Measurements from ENCODE around the gene KLF3.
"Not testable (repeated sequence)": the region's sequence is repeated elsewhere in the genome, so short reads cannot be mapped to it uniquely, and the experiment has no call there.

KLF3 gene

DNA sequence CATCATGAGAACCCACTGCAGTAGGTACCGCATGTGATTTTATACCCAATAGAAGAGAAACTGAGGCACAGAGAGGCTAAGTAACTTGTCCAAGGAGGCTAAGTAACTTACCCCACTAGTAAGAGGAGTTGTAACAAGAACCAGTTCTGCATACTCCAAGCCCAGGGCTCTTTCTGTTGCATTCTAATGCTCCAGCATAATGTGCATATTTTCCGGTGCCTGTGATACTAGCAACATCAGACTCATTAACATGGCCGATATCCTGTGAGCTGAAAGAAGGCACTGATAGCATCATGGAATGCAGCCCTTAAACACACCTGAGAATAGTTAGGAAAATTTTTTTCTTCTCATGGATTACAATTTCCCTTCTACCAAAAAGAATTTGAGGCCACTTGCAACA is 39.7 kb upstream of the KLF3 start:
- no peak overlapping the region for H2BK5ac ChIP-seq (ENCODE audit: low read length)
- H3K79me1 ChIP-seq (ENCODE audit: low read length), result no peaks in the 10 kb centered on the region
- H3K4me3 ChIP-seq (ENCODE audit: low read length), result no peak overlapping the region
- H3K4ac ChIP-seq (ENCODE audit: low read depth, low read length), result no peak overlapping the region
- no peaks in the 10 kb centered on the region for H3K4me1 ChIP-seq (ENCODE audit: control insufficient read depth, low read depth, low read length)
- no peak overlapping the region for H4K8ac ChIP-seq (ENCODE audit: low read depth, low read length)
- H3K4me2 ChIP-seq (ENCODE audit: low read length), result no peak overlapping the region
- no peak overlapping the region for H2BK120ac ChIP-seq (ENCODE audit: low read depth, low read length)
- H4K5ac ChIP-seq (ENCODE audit: low read length), result no peak overlapping the region
- no peak overlapping the region for H2AK5ac ChIP-seq (ENCODE audit: low read length)
- WGBS (ENCODE audit: extremely low coverage, insufficient coverage, low lambda C conversion rate), result no CpG with 5 or more reads among the region's 3 CpGs
- H3K9ac ChIP-seq (ENCODE audit: low read length), result no peak overlapping the region
- H3K23ac ChIP-seq (ENCODE audit: low read length), result no peak overlapping the region
- H3K79me2 ChIP-seq (ENCODE audit: control insufficient read depth, insufficient read depth, low read length), result no peaks in the 10 kb centered on the region
- H3K36me3 ChIP-seq (ENCODE audit: control insufficient read depth, insufficient read depth, low read length), result no peaks in the 10 kb centered on the region
- H2BK15ac ChIP-seq (replicated peaks; ENCODE audit: low read depth), result no peak overlapping the region
- H3K27me3 ChIP-seq (ENCODE audit: insufficient read depth, low read length, poor library complexity), result no peaks in the 10 kb centered on the region
- H3K18ac ChIP-seq (ENCODE audit: low read length), result no peak overlapping the region
- no peak overlapping the region for H3K56ac ChIP-seq (ENCODE audit: low read length)
- DNase-seq, result no peak
- no peak overlapping the region for H3K27ac ChIP-seq (ENCODE audit: low read depth, low read length)

DNA sequence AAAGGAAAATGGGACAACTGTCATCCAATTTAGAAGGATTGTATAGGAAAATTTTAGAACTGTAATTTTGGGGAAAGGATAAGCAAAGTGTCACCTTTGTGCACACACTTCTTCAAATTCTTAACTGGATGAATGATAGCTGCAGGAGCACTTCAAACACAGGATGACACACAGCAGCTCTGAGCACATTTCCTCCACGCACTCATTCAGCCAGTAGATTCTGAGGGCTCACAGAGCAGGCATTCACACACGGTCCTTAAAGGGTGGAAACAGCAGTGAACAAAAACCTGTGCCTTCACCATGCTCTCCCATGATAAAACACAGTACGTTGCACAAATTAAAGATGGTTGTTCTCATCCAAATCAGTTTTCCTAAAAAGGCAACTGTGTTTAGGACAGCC is 38.5 kb upstream of the KLF3 start:
- no peak overlapping the region for H3K18ac ChIP-seq (ENCODE audit: low read length)
- no peak overlapping the region for H3K4me2 ChIP-seq (ENCODE audit: low read length)
- H2BK120ac ChIP-seq (ENCODE audit: low read depth, low read length), result no peak overlapping the region
- H3K4me3 ChIP-seq (ENCODE audit: low read length), result no peak overlapping the region
- H3K27ac ChIP-seq (ENCODE audit: low read depth, low read length), result no peak overlapping the region
- no peak overlapping the region for H3K9ac ChIP-seq (ENCODE audit: low read length)
- DNase-seq, result no peak
- H3K36me3 ChIP-seq (ENCODE audit: control insufficient read depth, insufficient read depth, low read length), result no peaks in the 10 kb centered on the region
- no peaks in the 10 kb centered on the region for H3K79me1 ChIP-seq (ENCODE audit: low read length)
- no peak overlapping the region for H3K23ac ChIP-seq (ENCODE audit: low read length)
- H3K79me2 ChIP-seq (ENCODE audit: control insufficient read depth, insufficient read depth, low read length), result no peaks in the 10 kb centered on the region
- no CpG with 5 or more reads among the region's 3 CpGs for WGBS (ENCODE audit: extremely low coverage, insufficient coverage, low lambda C conversion rate)
- no peak overlapping the region for H2BK5ac ChIP-seq (ENCODE audit: low read length)
- no peak overlapping the region for H2AK5ac ChIP-seq (ENCODE audit: low read length)
- H3K4ac ChIP-seq (ENCODE audit: low read depth, low read length), result no peak overlapping the region
- no peaks in the 10 kb centered on the region for H3K27me3 ChIP-seq (ENCODE audit: insufficient read depth, low read length, poor library complexity)
- H4K5ac ChIP-seq (ENCODE audit: low read length), result no peak overlapping the region
- no peak overlapping the region for H4K8ac ChIP-seq (ENCODE audit: low read depth, low read length)
- H3K4me1 ChIP-seq (ENCODE audit: control insufficient read depth, low read depth, low read length), result no peaks in the 10 kb centered on the region
- no peak overlapping the region for H2BK15ac ChIP-seq (replicated peaks; ENCODE audit: low read depth)
- H3K56ac ChIP-seq (ENCODE audit: low read length), result no peak overlapping the region

DNA sequence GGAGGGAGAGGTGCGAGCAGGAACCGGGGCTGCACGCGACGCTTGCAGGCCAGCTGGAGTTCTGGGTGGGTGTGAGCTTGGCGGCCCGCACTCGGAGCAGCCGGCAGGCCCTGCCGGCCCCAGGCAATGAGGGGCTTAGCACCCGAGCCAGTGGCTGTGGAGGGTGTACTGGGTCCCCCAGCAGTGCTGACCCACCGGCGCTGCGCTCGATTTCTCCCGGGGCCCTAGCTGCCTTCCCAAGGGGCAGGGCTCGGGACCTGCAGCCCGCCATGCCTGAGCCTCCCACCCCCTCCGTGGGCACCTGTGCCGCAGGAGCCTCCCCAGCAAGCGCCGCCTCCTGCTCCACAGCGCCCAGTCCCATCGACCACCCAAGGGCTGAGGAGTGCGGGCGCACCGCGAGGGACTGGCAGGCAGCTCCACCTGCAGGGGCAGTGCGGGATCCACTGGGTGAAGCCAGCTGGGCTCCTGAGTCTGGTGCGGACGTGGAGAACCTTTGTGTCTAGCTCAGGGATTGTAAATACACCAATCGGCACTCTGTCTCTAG is 37.0 kb upstream of the KLF3 start:
- not testable (repeated sequence) for H3K18ac ChIP-seq (ENCODE audit: low read length); H2BK120ac ChIP-seq (ENCODE audit: low read depth, low read length); H3K79me2 ChIP-seq (ENCODE audit: control insufficient read depth, insufficient read depth, low read length); H3K56ac ChIP-seq (ENCODE audit: low read length); H2AK5ac ChIP-seq (ENCODE audit: low read length); H3K27ac ChIP-seq (ENCODE audit: low read depth, low read length); H3K36me3 ChIP-seq (ENCODE audit: control insufficient read depth, insufficient read depth, low read length); H3K4me3 ChIP-seq (ENCODE audit: low read length); H3K4me1 ChIP-seq (ENCODE audit: control insufficient read depth, low read depth, low read length); H4K5ac ChIP-seq (ENCODE audit: low read length); H3K4ac ChIP-seq (ENCODE audit: low read depth, low read length); H3K4me2 ChIP-seq (ENCODE audit: low read length); H3K27me3 ChIP-seq (ENCODE audit: insufficient read depth, low read length, poor library complexity); H3K23ac ChIP-seq (ENCODE audit: low read length); H2BK5ac ChIP-seq (ENCODE audit: low read length); H3K79me1 ChIP-seq (ENCODE audit: low read length); DNase-seq; H2BK15ac ChIP-seq (replicated peaks; ENCODE audit: low read depth); H4K8ac ChIP-seq (ENCODE audit: low read depth, low read length); H3K9ac ChIP-seq (ENCODE audit: low read length)
- WGBS (ENCODE audit: extremely low coverage, insufficient coverage, low lambda C conversion rate), result no CpG with 5 or more reads among the region's 32 CpGs

DNA sequence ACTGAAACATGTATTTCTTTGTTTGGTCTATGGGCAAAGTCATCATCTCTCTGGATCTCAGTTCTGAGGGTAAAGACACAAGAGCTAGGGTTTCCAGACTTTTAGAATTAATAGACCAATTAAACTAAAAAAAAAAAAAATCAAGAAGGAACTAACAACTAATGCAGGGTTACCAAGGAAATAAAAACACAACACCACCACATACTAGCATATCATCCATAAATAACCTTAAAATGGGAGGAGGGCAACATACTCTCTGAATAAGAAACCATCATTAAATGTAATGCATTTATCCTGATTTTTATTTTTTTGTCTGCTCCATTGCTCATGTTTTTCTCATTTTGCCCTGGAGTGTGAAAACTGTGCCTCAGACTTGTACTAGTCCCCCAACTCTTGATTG is 33.5 kb upstream of the KLF3 start:
- DNase-seq, result no peak
- Histone ChIP-seq H3K79me1 (ENCODE audit: low read length) (no peaks in the 10 kb centered on the region), H3K9ac (ENCODE audit: low read length) (no peak overlapping the region), H3K4ac (ENCODE audit: low read depth, low read length) (no peak overlapping the region), H4K8ac (ENCODE audit: low read depth, low read length) (no peak overlapping the region), H3K18ac (ENCODE audit: low read length) (no peak overlapping the region), H3K79me2 (ENCODE audit: control insufficient read depth, insufficient read depth, low read length) (no peaks in the 10 kb centered on the region), H2BK5ac (ENCODE audit: low read length) (no peak overlapping the region), H3K27me3 (ENCODE audit: insufficient read depth, low read length, poor library complexity) (no peaks in the 10 kb centered on the region), H3K4me2 (ENCODE audit: low read length) (no peak overlapping the region), H4K5ac (ENCODE audit: low read length) (no peak overlapping the region), H3K56ac (ENCODE audit: low read length) (no peak overlapping the region), H2BK120ac (ENCODE audit: low read depth, low read length) (no peak overlapping the region), H2BK15ac (replicated peaks; ENCODE audit: low read depth) (no peak overlapping the region), H2AK5ac (ENCODE audit: low read length) (no peak overlapping the region), H3K36me3 (ENCODE audit: control insufficient read depth, insufficient read depth, low read length) (no peaks in the 10 kb centered on the region), H3K4me3 (ENCODE audit: low read length) (no peak overlapping the region), H3K4me1 (ENCODE audit: control insufficient read depth, low read depth, low read length) (no peaks in the 10 kb centered on the region), H3K23ac (ENCODE audit: low read length) (no peak overlapping the region), H3K27ac (ENCODE audit: low read depth, low read length) (no peak overlapping the region)

DNA sequence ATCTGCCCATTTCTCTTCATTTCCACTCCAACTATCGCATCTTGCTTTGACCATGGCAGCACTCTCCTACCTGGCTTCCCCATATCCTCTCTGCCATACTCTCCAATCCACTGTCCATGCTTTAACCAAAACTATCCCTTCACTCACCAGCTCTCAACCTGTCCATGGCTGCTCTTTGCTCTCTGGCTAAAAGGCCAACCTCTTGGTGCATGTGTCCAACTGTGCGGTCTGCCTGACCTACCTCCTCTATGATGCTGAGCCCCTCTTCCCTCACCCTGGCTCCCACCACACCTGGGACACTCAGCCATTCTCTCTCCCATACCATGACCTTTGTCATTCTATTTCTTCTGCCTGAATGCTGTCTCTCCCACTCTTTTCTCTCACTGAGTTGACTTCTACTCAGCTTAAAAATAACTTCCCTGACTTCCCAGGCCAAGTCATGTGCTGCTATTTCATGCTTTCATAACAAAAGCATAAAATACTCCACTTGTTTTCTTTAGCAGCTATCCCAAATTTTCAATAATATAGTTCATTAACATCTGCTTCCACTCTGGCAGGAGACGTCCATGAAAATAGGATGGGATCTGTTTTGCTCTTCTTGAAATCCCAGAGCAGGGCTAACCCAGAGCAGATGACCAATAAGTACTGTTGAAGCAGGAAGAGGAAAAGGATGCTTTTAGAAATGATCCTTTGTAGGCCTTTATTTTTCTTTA is 29.8 kb upstream of the KLF3 start:
- no peak overlapping the region for H3K56ac ChIP-seq (ENCODE audit: low read length)
- no peak overlapping the region for H3K4me2 ChIP-seq (ENCODE audit: low read length)
- no peak overlapping the region for H4K5ac ChIP-seq (ENCODE audit: low read length)
- H2BK5ac ChIP-seq (ENCODE audit: low read length), result no peak overlapping the region
- 100% methylated on average over 1 of the region's 3 CpGs for WGBS (ENCODE audit: extremely low coverage, insufficient coverage, low lambda C conversion rate)
- H3K79me2 ChIP-seq (ENCODE audit: control insufficient read depth, insufficient read depth, low read length), result no peaks in the 10 kb centered on the region
- H3K18ac ChIP-seq (ENCODE audit: low read length), result no peak overlapping the region
- H3K23ac ChIP-seq (ENCODE audit: low read length), result no peak overlapping the region
- no peak overlapping the region for H3K4me3 ChIP-seq (ENCODE audit: low read length)
- H4K8ac ChIP-seq (ENCODE audit: low read depth, low read length), result no peak overlapping the region
- H3K79me1 ChIP-seq (ENCODE audit: low read length), result no peaks in the 10 kb centered on the region
- H2BK15ac ChIP-seq (replicated peaks; ENCODE audit: low read depth), result no peak overlapping the region
- H3K9ac ChIP-seq (ENCODE audit: low read length), result no peak overlapping the region
- H2BK120ac ChIP-seq (ENCODE audit: low read depth, low read length), result no peak overlapping the region
- no peak overlapping the region for H3K27ac ChIP-seq (ENCODE audit: low read depth, low read length)
- H3K36me3 ChIP-seq (ENCODE audit: control insufficient read depth, insufficient read depth, low read length), result no peaks in the 10 kb centered on the region
- H2AK5ac ChIP-seq (ENCODE audit: low read length), result no peak overlapping the region
- H3K27me3 ChIP-seq (ENCODE audit: insufficient read depth, low read length, poor library complexity), result no peaks in the 10 kb centered on the region
- no peak for DNase-seq
- H3K4ac ChIP-seq (ENCODE audit: low read depth, low read length), result no peak overlapping the region
- H3K4me1 ChIP-seq (ENCODE audit: control insufficient read depth, low read depth, low read length), result no peaks in the 10 kb centered on the region

DNA sequence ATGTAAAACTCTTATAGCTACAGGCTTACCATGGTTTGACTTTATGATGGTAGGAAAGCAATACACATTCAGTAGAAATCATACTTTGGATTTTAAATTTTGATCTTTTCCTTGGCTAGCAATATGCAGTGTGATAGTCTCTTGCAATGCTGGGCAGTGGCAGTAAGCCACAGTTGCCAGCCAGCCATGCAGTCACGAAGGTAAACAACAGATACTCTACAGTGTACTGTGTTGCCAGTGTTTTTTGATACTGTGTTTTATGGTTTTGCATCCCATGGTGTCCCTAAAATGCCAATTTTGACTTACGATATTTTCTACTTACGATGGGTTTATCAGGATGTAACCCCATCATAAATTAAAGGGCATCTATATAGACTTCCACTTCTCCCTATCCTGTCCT is 24.8 kb upstream of the KLF3 start:
- Histone ChIP-seq H3K56ac (ENCODE audit: low read length) (no peak overlapping the region), H3K4ac (ENCODE audit: low read depth, low read length) (no peak overlapping the region), H3K27ac (ENCODE audit: low read depth, low read length) (no peak overlapping the region), H3K18ac (ENCODE audit: low read length) (no peak overlapping the region), H3K4me1 (ENCODE audit: control insufficient read depth, low read depth, low read length) (no peaks in the 10 kb centered on the region), H3K4me2 (ENCODE audit: low read length) (no peak overlapping the region), H2BK5ac (ENCODE audit: low read length) (no peak overlapping the region), H3K79me2 (ENCODE audit: control insufficient read depth, insufficient read depth, low read length) (no peaks in the 10 kb centered on the region), H3K4me3 (ENCODE audit: low read length) (no peak overlapping the region), H3K79me1 (ENCODE audit: low read length) (no peaks in the 10 kb centered on the region), H2AK5ac (ENCODE audit: low read length) (no peak overlapping the region), H4K8ac (ENCODE audit: low read depth, low read length) (no peak overlapping the region), H3K27me3 (ENCODE audit: insufficient read depth, low read length, poor library complexity) (no peaks in the 10 kb centered on the region), H3K36me3 (ENCODE audit: control insufficient read depth, insufficient read depth, low read length) (no peaks in the 10 kb centered on the region), H4K5ac (ENCODE audit: low read length) (no peak overlapping the region), H2BK120ac (ENCODE audit: low read depth, low read length) (no peak overlapping the region), H3K23ac (ENCODE audit: low read length) (no peak overlapping the region), H3K9ac (ENCODE audit: low read length) (no peak overlapping the region), H2BK15ac (replicated peaks; ENCODE audit: low read depth) (no peak overlapping the region)
- no CpG with 5 or more reads among the region's 3 CpGs for WGBS (ENCODE audit: extremely low coverage, insufficient coverage, low lambda C conversion rate)
- DNase-seq, result no peak

All from mesendoderm (in vitro differentiated cells).